GM19351 (cell line): ENCODE results near the gene CASK.

Source experiments
- ATAC-seq: cut with Tn5 transposase; IDR thresholded peaks from one replicate; pipeline ENCODE4 v1.9.1; 2021; ENCODE audit warnings: mild to moderate bottlenecking, moderate library complexity; ENCODE audit not compliant: unreplicated experiment

Gene CASK

DNA sequence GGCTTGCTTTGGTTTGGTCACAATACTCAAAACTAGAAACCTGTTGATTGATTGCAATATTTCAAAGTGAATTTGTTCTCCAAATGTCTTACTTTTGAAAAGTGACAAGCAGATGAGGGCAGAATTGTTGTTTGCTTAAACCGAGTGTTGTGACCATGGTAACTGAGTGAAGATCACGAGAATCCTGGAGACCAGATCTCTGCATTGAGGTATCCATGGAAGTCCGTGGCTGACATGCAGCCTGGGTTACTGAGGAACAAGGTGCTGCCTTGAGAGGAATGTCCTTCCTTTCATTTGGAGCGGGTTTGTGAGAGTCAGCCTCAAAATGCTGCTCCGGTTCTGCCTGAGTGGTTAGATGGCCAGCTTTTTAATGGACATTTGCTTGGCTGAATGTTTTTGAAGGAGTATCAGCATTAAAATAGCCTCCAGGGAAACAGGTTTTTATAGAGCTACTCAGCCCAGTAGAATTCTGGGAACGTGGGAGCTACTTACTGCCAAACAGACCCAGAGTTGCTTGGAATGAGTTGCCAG, 444.9 kb downstream of the CASK start:
- no peak for ATAC-seq

DNA sequence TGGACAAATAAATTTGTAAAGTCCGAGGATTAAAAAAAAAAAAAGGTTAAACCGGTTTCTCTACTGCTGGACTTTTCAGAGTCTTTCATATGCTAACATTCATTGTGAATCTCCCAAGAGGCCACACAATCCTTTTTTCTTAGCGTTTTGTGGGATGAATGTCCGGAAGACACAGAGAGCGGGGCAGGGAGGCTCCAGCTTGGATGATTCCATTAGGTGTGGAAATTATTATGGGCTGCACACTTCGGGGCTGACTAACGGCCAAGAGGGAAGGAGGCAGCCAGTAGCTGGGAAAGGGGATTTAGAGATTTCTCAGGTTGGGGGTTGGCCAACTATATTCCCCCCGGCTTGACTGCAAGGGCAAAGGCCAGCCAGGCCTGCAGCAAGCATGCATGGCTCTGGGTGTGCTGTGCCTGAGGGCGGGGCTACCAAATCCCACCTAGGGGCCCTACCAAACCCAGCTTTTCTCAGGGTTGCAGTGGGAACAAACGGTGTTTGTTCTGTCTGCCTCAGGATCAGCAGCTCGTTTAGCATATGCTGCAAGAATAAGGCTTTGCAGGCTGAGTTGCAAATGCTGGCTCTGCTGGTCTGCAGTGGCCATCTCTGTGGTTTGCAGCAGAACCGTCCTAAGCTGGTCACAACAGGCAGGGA, 447.6 kb downstream of the CASK start:
- no peak for ATAC-seq

DNA sequence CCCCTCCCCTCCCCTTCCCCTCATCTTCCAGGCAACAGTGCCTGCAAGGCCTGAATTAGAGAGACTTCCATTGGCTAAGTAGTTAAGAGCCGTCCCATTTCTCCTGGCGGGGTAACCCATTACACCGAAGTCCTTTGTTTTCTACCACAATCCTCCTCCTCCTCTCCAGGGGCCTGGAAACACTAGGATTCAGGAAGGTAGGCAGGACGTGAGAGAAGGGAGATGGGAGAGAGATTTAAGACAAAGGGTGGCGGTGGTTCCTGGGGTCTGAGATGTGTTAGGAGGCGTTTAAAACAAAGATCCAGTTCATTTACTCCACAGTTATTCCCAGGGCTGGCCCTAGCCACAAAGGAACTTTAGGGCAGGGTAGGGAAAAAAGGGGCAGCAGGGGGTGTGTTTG, 448.2 kb downstream of the CASK start:
- ATAC-seq, result no peak

DNA sequence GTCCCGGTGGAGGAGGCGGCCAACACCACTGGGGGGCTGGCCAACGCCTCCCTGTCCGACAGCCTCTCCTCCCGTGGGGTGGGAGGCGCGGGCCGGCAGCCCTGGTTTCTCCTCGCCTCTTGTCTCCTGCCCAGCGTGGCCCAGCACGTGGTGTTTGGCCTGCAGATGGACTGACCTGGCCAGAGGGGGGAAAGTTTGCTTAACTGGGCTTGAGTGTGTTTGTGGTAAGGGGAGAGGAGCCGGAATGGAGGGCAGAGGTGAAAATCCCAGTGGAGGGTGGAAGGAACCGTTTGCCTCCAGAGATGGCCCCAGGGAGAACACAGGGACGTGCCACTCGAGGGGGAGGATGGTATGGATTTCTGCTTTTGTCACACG, 448.6 kb downstream of the CASK start:
- ATAC-seq, result no peak

DNA sequence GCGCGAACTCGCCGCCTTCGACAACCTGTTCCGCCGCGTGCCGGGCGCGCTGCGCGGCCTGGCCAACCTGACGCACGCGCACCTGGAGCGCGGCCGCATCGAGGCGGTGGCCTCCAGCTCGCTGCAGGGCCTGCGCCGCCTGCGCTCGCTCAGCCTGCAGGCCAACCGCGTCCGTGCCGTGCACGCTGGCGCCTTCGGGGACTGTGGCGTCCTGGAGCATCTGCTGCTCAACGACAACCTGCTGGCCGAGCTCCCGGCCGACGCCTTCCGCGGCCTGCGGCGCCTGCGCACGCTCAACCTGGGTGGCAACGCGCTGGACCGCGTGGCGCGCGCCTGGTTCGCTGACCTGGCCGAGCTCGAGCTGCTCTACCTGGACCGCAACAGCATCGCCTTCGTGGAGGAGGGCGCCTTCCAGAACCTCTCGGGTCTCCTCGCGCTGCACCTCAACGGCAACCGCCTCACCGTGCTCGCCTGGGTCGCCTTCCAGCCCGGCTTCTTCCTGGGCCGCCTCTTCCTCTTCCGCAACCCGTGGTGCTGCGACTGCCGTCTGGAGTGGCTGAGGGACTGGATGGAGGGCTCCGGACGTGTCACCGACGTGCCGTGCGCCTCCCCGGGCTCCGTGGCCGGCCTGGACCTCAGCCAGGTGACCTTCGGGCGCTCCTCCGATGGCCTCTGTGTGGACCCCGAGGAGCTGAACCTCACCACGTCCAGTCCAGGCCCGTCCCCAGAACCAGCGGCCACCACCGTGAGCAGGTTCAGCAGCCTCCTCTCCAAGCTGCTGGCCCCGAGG, 449.2 kb downstream of the CASK start:
- no peak for ATAC-seq

DNA sequence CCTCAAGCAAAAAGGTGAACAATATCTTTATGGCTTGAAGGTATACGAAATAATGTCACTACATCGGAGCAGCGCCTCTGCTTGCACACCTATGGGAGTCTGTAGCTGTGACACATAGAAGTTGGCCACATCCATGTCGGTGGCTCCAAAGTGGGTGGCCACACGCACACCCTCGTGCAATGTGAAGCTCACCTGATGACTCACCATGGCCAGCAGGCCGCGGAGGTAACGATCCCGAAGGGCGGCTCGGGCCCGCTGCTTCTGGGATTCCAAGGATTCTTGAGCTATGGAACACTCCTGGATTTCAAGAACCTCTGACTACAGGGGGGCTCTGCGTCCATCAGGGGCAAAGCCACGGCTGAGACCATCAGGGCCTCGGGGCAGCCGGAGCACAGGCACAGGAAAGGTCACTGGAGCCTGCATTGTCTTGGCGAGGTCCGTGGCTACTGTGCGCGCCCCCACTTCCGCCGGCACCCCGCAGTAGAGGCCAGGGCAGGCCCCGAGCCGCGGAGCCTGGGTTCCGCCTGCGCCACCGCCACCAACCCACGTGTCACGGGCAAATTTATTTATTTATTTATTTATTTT, 451.0 kb downstream of the CASK start:
- ATAC-seq, result no peak

DNA sequence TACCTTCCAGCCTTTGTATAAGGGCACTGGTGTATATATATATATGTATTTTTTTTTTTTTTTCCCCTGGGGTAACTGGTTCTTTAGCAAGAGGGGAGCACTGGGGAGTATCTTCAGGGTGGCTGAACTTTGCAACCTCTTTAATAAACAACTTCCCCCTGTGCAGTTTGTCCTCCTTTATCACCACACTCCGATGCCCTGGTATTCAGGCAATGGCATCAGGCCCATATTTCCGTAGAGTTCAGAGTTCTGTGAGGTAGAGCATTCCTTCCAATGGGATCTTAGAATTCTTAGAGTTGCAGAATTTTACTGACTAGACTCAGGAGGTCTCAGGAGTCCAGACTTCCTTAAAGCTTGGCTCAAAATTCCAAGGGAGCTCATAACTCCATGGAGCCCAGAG, 451.6 kb downstream of the CASK start:
- ATAC-seq, result no peak

DNA sequence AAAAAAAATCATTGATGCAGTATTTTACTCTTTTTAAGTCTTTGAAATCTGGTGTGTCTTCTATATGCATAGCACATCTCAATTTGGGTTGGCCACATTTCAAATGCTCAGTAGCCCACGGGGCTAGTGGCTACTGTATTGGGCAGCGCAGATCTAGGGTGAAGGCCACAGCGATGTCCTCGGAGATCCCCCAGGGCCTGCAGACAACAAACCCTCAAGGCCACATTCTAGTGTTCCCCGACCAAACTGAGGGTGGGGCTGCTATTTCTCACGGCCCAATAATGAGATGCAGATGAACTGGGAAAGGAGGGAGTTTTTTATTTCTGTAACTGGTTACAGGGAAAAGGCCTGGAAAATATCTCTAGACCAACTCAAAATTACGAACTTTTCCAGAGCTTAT, 452.6 kb downstream of the CASK start:
- no peak for ATAC-seq

DNA sequence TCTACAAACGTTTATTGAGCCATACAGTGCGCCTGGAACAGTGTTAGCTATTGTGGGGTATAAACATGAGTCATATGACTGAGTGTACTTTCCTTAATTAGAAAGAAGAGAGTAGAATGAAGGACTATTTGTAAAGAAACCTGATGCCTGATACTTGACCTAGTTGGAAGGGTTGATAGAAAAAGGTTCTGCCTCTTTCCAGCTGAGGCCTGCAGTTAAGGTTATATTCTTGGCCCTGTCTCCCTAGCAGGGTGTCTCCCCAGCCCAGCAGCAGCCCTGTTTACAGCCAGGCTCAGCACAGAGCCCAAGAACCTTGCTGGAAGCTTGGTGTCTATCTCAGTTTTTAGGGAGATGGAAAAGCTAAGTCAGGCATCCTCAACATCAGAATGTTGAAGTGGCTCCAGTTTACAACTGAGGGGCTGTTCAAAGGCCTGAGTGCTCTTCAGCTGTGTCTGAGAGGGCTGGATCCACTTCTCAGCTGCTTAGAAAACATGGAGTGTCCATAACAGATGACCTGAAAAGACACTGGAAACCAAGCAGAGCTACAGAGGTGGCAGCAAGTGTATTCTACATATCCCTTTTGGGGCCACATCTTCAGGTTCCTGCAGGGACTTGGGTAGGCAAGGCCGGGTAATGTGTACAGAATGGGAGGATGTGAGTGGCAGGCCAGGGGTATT, 454.6 kb downstream of the CASK start:
- no peak for ATAC-seq
